GM23338 (cell line): ENCODE results near the gene MSL2. TPM values are rescaled to one million over a fixed set of nuclear protein-coding genes. Genes with fewer than 3 reads are reported as not detected.
"Not testable (repeated sequence)": the region's sequence is repeated elsewhere in the genome, so short reads cannot be mapped to it uniquely, and the experiment has no call there.

ENCODE experiments used
- ATAC-seq: fragments of 200-7000 bp; cut with Tn5 transposase; 3 replicates; pipeline ENCODE4 v1.9.1; 2020
- DNase-seq: peaks from one replicate; pipeline ENCODE4 v3.0.0-alpha.2; 2015; ENCODE audit warnings: low spot score
- H2AFZ ChIP-seq: fragments of 200-600 bp; sonication (generic); 2 replicates; pipeline ENCODE4 v1.8.0; 2016; ENCODE audit warnings: antibody characterized with exemption, mild to moderate bottlenecking, moderate library complexity
- H3F3A ChIP-seq: fragments of 200-600 bp; sonication (generic); replicated peaks from 2 replicates; pipeline ENCODE4 v1.8.0; 2017; ENCODE audit warnings: antibody characterized with exemption, mixed run types, low read depth
- H3K27ac ChIP-seq: fragments of 200-600 bp; sonication (generic); 2 replicates; pipeline ENCODE4 v1.6.1; 2016; ENCODE audit warnings: low read depth
- H3K27me3 ChIP-seq: fragments of 200-600 bp; sonication (generic); 2 replicates; pipeline ENCODE4 v1.8.0; 2016; ENCODE audit warnings: mild to moderate bottlenecking, mixed run types, moderate library complexity; ENCODE audit not compliant: insufficient read depth
- H3K36me3 ChIP-seq: fragments of 200-600 bp; sonication (generic); 2 replicates; pipeline ENCODE4 v1.8.0; 2016; ENCODE audit warnings: mild to moderate bottlenecking; ENCODE audit not compliant: insufficient read depth
- H3K4me1 ChIP-seq: fragments of 200-600 bp; sonication (generic); 2 replicates; pipeline ENCODE4 v1.8.0; 2016; ENCODE audit warnings: mild to moderate bottlenecking, moderate library complexity; ENCODE audit not compliant: insufficient read depth
- H3K4me2 ChIP-seq: fragments of 200-600 bp; sonication (generic); 2 replicates; pipeline ENCODE4 v1.7.1; 2017; ENCODE audit warnings: mixed run types
- H3K4me3 ChIP-seq: fragments of 200-600 bp; sonication (generic); 2 replicates; pipeline ENCODE4 v1.6.1; 2016; ENCODE audit warnings: mixed run types
- H3K79me2 ChIP-seq: fragments of 200-600 bp; sonication (generic); replicated peaks from 2 replicates; pipeline ENCODE4 v1.8.0; 2017; ENCODE audit warnings: mild to moderate bottlenecking; ENCODE audit not compliant: insufficient read depth
- H3K9me2 ChIP-seq: fragments of 200-600 bp; sonication (generic); 2 replicates; pipeline ENCODE4 v1.8.0; 2017; ENCODE audit not compliant: insufficient read depth
- H4K20me1 ChIP-seq: fragments of 200-600 bp; sonication (generic); replicated peaks from 2 replicates; pipeline ENCODE4 v1.8.0; 2017; ENCODE audit warnings: mild to moderate bottlenecking; ENCODE audit not compliant: insufficient read depth
- H3K27ac Mint-ChIP-seq: 2 replicates; pipeline ENCODE4 v1.8.0; 2020; ENCODE audit warnings: inconsistent platforms, mild to moderate bottlenecking, moderate library complexity, mixed read lengths
- H3K27me3 Mint-ChIP-seq: 3 replicates; pipeline ENCODE4 v1.8.0; 2022; ENCODE audit warnings: low read depth, mild to moderate bottlenecking, moderate library complexity, mixed read lengths, inconsistent platforms; ENCODE audit not compliant: insufficient read depth, poor library complexity
- H3K36me3 Mint-ChIP-seq: 3 replicates; pipeline ENCODE4 v1.8.0; 2021; ENCODE audit warnings: low read depth, mild to moderate bottlenecking, inconsistent platforms, moderate library complexity, mixed read lengths
- H3K4me1 Mint-ChIP-seq: 3 replicates; pipeline ENCODE4 v1.8.0; 2020; ENCODE audit warnings: mild to moderate bottlenecking, inconsistent platforms, mixed read lengths
- H3K4me3 Mint-ChIP-seq: 3 replicates; pipeline ENCODE4 v1.8.0; 2021; ENCODE audit warnings: moderate library complexity, mild to moderate bottlenecking, inconsistent platforms, mixed read lengths
- H3K9me3 Mint-ChIP-seq: 3 replicates; pipeline ENCODE4 v1.8.0; 2020; ENCODE audit warnings: moderate library complexity, mild to moderate bottlenecking, inconsistent platforms, mixed read lengths
- CREB1 ChIP-seq: fragments of 250-450 bp; sonication (Bioruptor Pico); IDR thresholded peaks from 2 replicates; pipeline ENCODE4 v1.5.0; 2020; ENCODE audit warnings: low read depth, mild to moderate bottlenecking, moderate library complexity
- EZH2 ChIP-seq: fragments of 200-600 bp; sonication (generic); IDR thresholded peaks from one replicate; pipeline ENCODE4 v1.8.0; 2017; ENCODE audit warnings: antibody characterized with exemption, mild to moderate bottlenecking, low read depth; ENCODE audit not compliant: unreplicated experiment
- EZH2phosphoT487 ChIP-seq: fragments of 200-600 bp; sonication (generic); IDR thresholded peaks from one replicate; pipeline ENCODE4 v1.8.1; 2018; ENCODE audit warnings: antibody characterized with exemption; ENCODE audit not compliant: unreplicated experiment
- JUNB ChIP-seq: IDR thresholded peaks from one replicate; pipeline ENCODE4 v1.6.1; 2016; ENCODE audit warnings: antibody characterized with exemption; ENCODE audit not compliant: unreplicated experiment
- NANOG ChIP-seq: IDR thresholded peaks from 2 replicates; pipeline ENCODE4 v1.6.1; 2016; ENCODE audit warnings: antibody characterized with exemption, borderline replicate concordance
- STAT1 ChIP-seq: IDR thresholded peaks from one replicate; pipeline ENCODE4 v1.6.1; 2016; ENCODE audit warnings: antibody characterized with exemption; ENCODE audit not compliant: unreplicated experiment
- ZNF331 ChIP-seq: fragments of 250-450 bp; sonication (Bioruptor Pico); IDR thresholded peaks from 2 replicates; pipeline ENCODE4 v1.5.0; 2020; ENCODE audit warnings: low read depth, mild to moderate bottlenecking, moderate library complexity
- polyA plus RNA-seq: library from polyadenylated mRNA; unstranded; fragments of >200 nt; fragmentation: Nextera tagmentation; extraction: Ambion mirVana; gene quantifications from 2 replicates; pipeline ENCODE4 v1.2.1, GENCODE V29; 2016
- total RNA-seq: library from RNA; depleted of rRNA; stranded (reverse); fragments of >200 nt; shearing (Covaris generic); gene quantifications from 2 replicates; pipeline ENCODE4 v1.2.3, GENCODE V29; 2014
- TF ChIP-seq, protein P1 (sequence below): fragments of 250-450 bp; sonication (Bioruptor Pico); IDR thresholded peaks from 2 replicates; pipeline ENCODE4 v1.5.0; 2020; ENCODE audit warnings: mild to moderate bottlenecking, moderate library complexity
- TF ChIP-seq, protein P2 (sequence below), 2 experiments: fragments of 200-600 bp in 1 of 2; sonication (generic) in 1 of 2; conservative IDR thresholded peaks; 2 replicates each; pipeline versions ENCODE4 v1.5.1 to v1.6.1; 2016 to 2017; ENCODE audit warnings: antibody characterized with exemption in 2 of 2, low read depth in 2 of 2, mild to moderate bottlenecking in 2 of 2, moderate library complexity in 1 of 2
- TF ChIP-seq, protein P3 (sequence below): IDR thresholded peaks from 2 replicates; pipeline ENCODE4 v1.6.1; 2016; ENCODE audit warnings: antibody characterized with exemption

MSL2 gene
- total and polyA plus RNA-seq, 2 experiments from 2014 or later, result 7.5 to 50.6 TPM

DNA sequence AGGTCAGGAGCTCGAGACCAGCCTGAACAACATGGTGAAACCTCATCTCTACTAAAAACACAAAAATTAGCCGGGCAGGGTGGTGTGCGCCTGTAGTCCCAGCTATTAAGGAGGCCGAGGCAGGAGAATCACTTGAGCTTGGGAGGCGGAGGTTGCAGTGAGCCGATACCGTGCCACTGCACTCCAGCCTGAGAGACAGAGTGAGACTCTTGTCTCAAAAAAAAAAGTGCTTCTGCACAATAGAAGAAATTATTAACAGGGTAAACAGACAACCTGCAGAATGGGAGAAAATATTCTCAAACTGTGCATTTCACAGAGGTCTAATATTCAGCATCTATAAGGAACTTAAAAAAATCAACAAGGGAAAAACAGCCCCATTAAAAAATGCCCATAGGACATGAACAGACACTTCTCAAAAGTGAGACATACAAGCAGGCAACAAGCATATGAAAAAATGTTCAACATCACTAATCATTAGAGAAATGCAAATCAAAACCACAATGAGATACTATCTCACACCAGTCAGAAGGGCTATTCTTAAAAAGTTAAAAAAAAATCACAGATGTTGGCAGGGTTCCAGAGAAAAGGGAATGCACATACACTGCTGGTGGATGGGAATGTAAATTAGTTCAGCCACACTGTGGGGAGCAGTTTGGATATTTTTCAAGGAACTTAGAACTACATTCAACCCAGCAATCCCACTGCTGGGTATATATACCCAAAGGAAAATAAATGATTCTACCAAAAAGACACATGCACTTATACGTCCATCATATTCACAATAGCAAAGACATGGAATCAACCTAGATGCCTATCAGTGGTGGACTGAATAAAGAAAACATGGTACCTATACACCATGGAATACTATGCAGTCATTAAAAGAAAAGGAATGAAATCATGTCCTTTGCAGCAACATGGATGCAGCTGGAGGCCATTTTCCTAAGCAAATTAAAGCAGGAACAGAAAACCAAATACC is 75.5 kb downstream of the MSL2 start:
- DNase-seq (no peak), ATAC-seq (no peak)
- H3K4me1 ChIP-seq, result no peaks in the 10 kb centered on the region
- Mint-ChIP-seq H3K4me1 (no peaks in the 10 kb centered on the region), H3K9me3 (peaks cover 34% of the 10 kb centered on the region), H3K27ac (no peak overlapping the region), H3K4me3 (no peak overlapping the region), H3K36me3 (peaks cover 24% of the 10 kb centered on the region), H3K27me3 (no peaks in the 10 kb centered on the region)
- no peak overlapping the region for H3K27ac ChIP-seq
- no peaks in the 10 kb centered on the region for H3F3A ChIP-seq
- H3K9me2 ChIP-seq, result 0 out of 2 replicates have a peak, but pooled peaks cover 2% of the 10 kb centered on the region
- H3K27me3 ChIP-seq, result no peaks in the 10 kb centered on the region
- no peaks in the 10 kb centered on the region for H3K36me3 ChIP-seq
- H3K4me2 ChIP-seq, result no peak overlapping the region
- no peaks in the 10 kb centered on the region for H3K79me2 ChIP-seq
- no peak overlapping the region for H3K4me3 ChIP-seq
- H2AFZ ChIP-seq, result no peak overlapping the region
- TF ChIP-seq EZH2 (no peak), STAT1 (no peak), JUNB (no peak), CREB1 (CRISPR knock-in tag) (no peak), EZH2phosphoT487 (no peak), NANOG (no peak), ZNF331 (no peak)
- TF ChIP-seq, protein P1, sequence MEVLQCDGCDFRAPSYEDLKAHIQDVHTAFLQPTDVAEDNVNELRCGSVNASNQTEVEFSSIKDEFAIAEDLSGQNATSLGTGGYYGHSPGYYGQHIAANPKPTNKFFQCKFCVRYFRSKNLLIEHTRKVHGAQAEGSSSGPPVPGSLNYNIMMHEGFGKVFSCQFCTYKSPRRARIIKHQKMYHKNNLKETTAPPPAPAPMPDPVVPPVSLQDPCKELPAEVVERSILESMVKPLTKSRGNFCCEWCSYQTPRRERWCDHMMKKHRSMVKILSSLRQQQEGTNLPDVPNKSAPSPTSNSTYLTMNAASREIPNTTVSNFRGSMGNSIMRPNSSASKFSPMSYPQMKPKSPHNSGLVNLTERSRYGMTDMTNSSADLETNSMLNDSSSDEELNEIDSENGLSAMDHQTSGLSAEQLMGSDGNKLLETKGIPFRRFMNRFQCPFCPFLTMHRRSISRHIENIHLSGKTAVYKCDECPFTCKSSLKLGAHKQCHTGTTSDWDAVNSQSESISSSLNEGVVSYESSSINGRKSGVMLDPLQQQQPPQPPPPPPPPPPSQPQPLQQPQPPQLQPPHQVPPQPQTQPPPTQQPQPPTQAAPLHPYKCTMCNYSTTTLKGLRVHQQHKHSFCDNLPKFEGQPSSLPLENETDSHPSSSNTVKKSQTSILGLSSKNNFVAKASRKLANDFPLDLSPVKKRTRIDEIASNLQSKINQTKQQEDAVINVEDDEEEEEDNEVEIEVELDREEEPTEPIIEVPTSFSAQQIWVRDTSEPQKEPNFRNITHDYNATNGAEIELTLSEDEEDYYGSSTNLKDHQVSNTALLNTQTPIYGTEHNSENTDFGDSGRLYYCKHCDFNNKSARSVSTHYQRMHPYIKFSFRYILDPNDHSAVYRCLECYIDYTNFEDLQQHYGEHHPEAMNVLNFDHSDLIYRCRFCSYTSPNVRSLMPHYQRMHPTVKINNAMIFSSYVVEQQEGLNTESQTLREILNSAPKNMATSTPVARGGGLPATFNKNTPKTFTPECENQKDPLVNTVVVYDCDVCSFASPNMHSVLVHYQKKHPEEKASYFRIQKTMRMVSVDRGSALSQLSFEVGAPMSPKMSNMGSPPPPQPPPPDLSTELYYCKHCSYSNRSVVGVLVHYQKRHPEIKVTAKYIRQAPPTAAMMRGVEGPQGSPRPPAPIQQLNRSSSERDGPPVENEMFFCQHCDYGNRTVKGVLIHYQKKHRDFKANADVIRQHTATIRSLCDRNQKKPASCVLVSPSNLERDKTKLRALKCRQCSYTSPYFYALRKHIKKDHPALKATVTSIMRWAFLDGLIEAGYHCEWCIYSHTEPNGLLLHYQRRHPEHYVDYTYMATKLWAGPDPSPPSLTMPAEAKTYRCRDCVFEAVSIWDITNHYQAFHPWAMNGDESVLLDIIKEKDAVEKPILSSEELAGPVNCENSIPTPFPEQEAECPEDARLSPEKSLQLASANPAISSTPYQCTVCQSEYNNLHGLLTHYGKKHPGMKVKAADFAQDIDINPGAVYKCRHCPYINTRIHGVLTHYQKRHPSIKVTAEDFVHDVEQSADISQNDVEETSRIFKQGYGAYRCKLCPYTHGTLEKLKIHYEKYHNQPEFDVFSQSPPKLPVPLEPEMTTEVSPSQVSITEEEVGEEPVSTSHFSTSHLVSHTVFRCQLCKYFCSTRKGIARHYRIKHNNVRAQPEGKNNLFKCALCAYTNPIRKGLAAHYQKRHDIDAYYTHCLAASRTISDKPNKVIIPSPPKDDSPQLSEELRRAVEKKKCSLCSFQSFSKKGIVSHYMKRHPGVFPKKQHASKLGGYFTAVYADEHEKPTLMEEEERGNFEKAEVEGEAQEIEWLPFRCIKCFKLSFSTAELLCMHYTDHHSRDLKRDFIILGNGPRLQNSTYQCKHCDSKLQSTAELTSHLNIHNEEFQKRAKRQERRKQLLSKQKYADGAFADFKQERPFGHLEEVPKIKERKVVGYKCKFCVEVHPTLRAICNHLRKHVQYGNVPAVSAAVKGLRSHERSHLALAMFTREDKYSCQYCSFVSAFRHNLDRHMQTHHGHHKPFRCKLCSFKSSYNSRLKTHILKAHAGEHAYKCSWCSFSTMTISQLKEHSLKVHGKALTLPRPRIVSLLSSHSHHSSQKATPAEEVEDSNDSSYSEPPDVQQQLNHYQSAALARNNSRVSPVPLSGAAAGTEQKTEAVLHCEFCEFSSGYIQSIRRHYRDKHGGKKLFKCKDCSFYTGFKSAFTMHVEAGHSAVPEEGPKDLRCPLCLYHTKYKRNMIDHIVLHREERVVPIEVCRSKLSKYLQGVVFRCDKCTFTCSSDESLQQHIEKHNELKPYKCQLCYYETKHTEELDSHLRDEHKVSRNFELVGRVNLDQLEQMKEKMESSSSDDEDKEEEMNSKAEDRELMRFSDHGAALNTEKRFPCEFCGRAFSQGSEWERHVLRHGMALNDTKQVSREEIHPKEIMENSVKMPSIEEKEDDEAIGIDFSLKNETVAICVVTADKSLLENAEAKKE (CRISPR knock-in tag), result no peak
- TF ChIP-seq, protein P2, sequence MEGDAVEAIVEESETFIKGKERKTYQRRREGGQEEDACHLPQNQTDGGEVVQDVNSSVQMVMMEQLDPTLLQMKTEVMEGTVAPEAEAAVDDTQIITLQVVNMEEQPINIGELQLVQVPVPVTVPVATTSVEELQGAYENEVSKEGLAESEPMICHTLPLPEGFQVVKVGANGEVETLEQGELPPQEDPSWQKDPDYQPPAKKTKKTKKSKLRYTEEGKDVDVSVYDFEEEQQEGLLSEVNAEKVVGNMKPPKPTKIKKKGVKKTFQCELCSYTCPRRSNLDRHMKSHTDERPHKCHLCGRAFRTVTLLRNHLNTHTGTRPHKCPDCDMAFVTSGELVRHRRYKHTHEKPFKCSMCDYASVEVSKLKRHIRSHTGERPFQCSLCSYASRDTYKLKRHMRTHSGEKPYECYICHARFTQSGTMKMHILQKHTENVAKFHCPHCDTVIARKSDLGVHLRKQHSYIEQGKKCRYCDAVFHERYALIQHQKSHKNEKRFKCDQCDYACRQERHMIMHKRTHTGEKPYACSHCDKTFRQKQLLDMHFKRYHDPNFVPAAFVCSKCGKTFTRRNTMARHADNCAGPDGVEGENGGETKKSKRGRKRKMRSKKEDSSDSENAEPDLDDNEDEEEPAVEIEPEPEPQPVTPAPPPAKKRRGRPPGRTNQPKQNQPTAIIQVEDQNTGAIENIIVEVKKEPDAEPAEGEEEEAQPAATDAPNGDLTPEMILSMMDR (conservative IDR thresholded peaks at IDR 0.05; ENCODE audit: low read depth in 2 of 2), result no peak
- TF ChIP-seq, protein P3, sequence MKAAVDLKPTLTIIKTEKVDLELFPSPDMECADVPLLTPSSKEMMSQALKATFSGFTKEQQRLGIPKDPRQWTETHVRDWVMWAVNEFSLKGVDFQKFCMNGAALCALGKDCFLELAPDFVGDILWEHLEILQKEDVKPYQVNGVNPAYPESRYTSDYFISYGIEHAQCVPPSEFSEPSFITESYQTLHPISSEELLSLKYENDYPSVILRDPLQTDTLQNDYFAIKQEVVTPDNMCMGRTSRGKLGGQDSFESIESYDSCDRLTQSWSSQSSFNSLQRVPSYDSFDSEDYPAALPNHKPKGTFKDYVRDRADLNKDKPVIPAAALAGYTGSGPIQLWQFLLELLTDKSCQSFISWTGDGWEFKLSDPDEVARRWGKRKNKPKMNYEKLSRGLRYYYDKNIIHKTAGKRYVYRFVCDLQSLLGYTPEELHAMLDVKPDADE, result no peak
- H4K20me1 ChIP-seq, result no peaks in the 10 kb centered on the region

DNA sequence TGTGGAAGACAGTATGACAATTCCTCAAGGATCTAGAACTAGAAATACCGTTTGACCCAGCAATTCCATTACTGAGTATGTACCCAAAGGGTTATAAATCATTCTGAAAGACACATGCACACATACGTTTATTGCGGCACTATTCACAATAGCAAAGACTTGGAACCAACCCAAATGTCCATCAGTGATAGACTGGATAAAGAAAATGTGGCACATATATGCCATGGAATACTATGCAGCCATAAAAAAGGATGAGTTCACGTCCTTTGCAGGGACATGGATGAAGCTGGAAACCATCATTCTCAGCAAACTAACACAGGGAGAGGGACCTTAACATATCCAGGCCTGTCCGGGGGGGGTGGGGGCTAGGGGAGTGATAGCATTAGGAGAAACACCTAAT is 76.4 kb downstream of the MSL2 start:
- H3K27ac Mint-ChIP-seq, H3K79me2 ChIP-seq, DNase-seq, H3K27me3 Mint-ChIP-seq, H3K27ac ChIP-seq, ATAC-seq, H3K4me3 ChIP-seq, H4K20me1 ChIP-seq, H3F3A ChIP-seq, H3K4me2 ChIP-seq, H3K4me1 Mint-ChIP-seq, H3K4me1 ChIP-seq, H2AFZ ChIP-seq, H3K27me3 ChIP-seq, H3K9me2 ChIP-seq, H3K36me3 ChIP-seq, H3K4me3 Mint-ChIP-seq: not testable (repeated sequence)
- Mint-ChIP-seq H3K36me3 (peaks cover 26% of the 10 kb centered on the region), H3K9me3 (peaks cover 40% of the 10 kb centered on the region)
